K562 (cell line): ENCODE results near the gene TMED6. TPM values are rescaled to one million over a fixed set of nuclear protein-coding genes. Genes with fewer than 3 reads are reported as not detected.

ENCODE experiments used
- CBFA2T3 ChIP-seq: fragments of 450-650 bp; IDR thresholded peaks from 2 replicates; pipeline ENCODE4 v1.6.1; 2017
- DMBX1 ChIP-seq: fragments of 250-450 bp; sonication (Bioruptor Pico); IDR thresholded peaks from 2 replicates; pipeline ENCODE4 v1.8.0; 2022; ENCODE audit warnings: inconsistent platforms, mild to moderate bottlenecking, moderate library complexity, borderline replicate concordance
- EP300 ChIP-seq: IDR thresholded peaks from 2 replicates; pipeline ENCODE4 v1.6.1; 2012; ENCODE audit warnings: low read length, improper control_type of control experiment
- HNRNPL ChIP-seq: fragments of 200-400 bp; formaldehyde crosslinking; IDR thresholded peaks from 2 replicates; pipeline ENCODE4 v1.6.1; 2017; ENCODE audit warnings: low read depth, mild to moderate bottlenecking, low read length
- LARP7 ChIP-seq: fragments of 450-650 bp; IDR thresholded peaks from 2 replicates; pipeline ENCODE4 v1.6.1; 2016
- MCM5 ChIP-seq: fragments of 450-650 bp; IDR thresholded peaks from 2 replicates; pipeline ENCODE4 v1.6.1; 2016; ENCODE audit warnings: low read depth
- MXD1 ChIP-seq: fragments of 250-450 bp; sonication (Bioruptor Pico); IDR thresholded peaks from 2 replicates; pipeline ENCODE4 v1.8.0; 2021; ENCODE audit warnings: borderline replicate concordance, mild to moderate bottlenecking, moderate library complexity; ENCODE audit not compliant: poor library complexity, severe bottlenecking
- NCOA6 ChIP-seq: fragments of 450-650 bp; IDR thresholded peaks from 2 replicates; pipeline ENCODE4 v1.6.1; 2017; ENCODE audit warnings: mild to moderate bottlenecking
- POLR2AphosphoS2 ChIP-seq: IDR thresholded peaks from 2 replicates; pipeline ENCODE4 v1.6.1; 2012; ENCODE audit warnings: low read length, improper control_type of control experiment
- RBM17 ChIP-seq: fragments of 200-400 bp; formaldehyde crosslinking; IDR thresholded peaks from 2 replicates; pipeline ENCODE4 v1.6.1; 2017; ENCODE audit warnings: low read depth, mild to moderate bottlenecking, low read length, borderline replicate concordance
- SRSF3 ChIP-seq: fragments of 200-400 bp; formaldehyde crosslinking; IDR thresholded peaks from 2 replicates; pipeline ENCODE4 v1.6.1; 2016; ENCODE audit warnings: mild to moderate bottlenecking, low read length, moderate library complexity; ENCODE audit not compliant: insufficient read depth
- SRSF9 ChIP-seq: fragments of 200-400 bp; formaldehyde crosslinking; IDR thresholded peaks from 2 replicates; pipeline ENCODE4 v1.6.1; 2017; ENCODE audit warnings: low read depth, low read length, borderline replicate concordance
- TGIF2 ChIP-seq: sonication (generic); formaldehyde crosslinking; IDR thresholded peaks from 2 replicates; pipeline ENCODE4 v1.8.1; 2022; ENCODE audit warnings: mild to moderate bottlenecking, missing genetic modification reagents, moderate library complexity
- UBTF ChIP-seq, 2 experiments: IDR thresholded peaks; 2 replicates each; pipeline ENCODE4 v1.6.1; 2012; ENCODE audit warnings: improper control_type of control experiment in 2 of 2, low read depth in 2 of 2, low read length in 2 of 2, borderline replicate concordance in 1 of 2
- ZBTB2 ChIP-seq: fragments of 450-650 bp; IDR thresholded peaks from 2 replicates; pipeline ENCODE4 v1.6.1; 2016; ENCODE audit warnings: antibody characterized with exemption
- ZBTB34 ChIP-seq: fragments of 250-450 bp; sonication (Bioruptor Pico); IDR thresholded peaks from 2 replicates; pipeline ENCODE4 v1.8.0; 2021; ENCODE audit warnings: mild to moderate bottlenecking, moderate library complexity
- ZBTB8A ChIP-seq: fragments of 450-650 bp; IDR thresholded peaks from 2 replicates; pipeline ENCODE4 v1.6.1; 2018; ENCODE audit warnings: mild to moderate bottlenecking, moderate library complexity; ENCODE audit not compliant: partially characterized antibody
- ZFP30 ChIP-seq: fragments of 250-450 bp; sonication (Bioruptor Pico); IDR thresholded peaks from 2 replicates; pipeline ENCODE4 v1.8.0; 2022; ENCODE audit warnings: moderate library complexity, mild to moderate bottlenecking, inconsistent platforms, borderline replicate concordance
- ZFP36 ChIP-seq: fragments of 150-350 bp; IDR thresholded peaks from 2 replicates; pipeline ENCODE4 v1.6.1; 2018; ENCODE audit warnings: low read length, low read depth; ENCODE audit not compliant: partially characterized antibody
- ZNF146 ChIP-seq: IDR thresholded peaks from one replicate; pipeline ENCODE4 v1.6.1; 2018; ENCODE audit warnings: missing compliant biosample characterization; ENCODE audit not compliant: unreplicated experiment
- ZNF197 ChIP-seq: fragments of 200-800 bp; sonication (Bioruptor generic); IDR thresholded peaks from 2 replicates; pipeline ENCODE4 v1.6.1; 2016; ENCODE audit warnings: low read depth, missing genetic modification characterization, missing compliant biosample characterization
- ZNF507 ChIP-seq: conservative IDR thresholded peaks from 2 replicates; pipeline ENCODE4 v1.6.1; 2017; ENCODE audit warnings: missing genetic modification characterization, missing compliant biosample characterization
- ZNF780A ChIP-seq: fragments of 250-450 bp; sonication (Bioruptor Pico); IDR thresholded peaks from 2 replicates; pipeline ENCODE4 v1.5.0; 2021; ENCODE audit warnings: mild to moderate bottlenecking
- ZNF830 ChIP-seq: fragments of 250-450 bp; sonication (Bioruptor Pico); IDR thresholded peaks from 2 replicates; pipeline ENCODE4 v1.5.0; 2021; ENCODE audit warnings: mild to moderate bottlenecking
- polyA plus RNA-seq, 8 experiments: library from polyadenylated mRNA; depleted of rRNA in 4 of 8; stranded (reverse) in 5 of 8; unstranded in 3 of 8; fragments of >200 nt; fragmentation: Nextera tagmentation in 2 of 8; fragmentation: Illumina TruSeq in 1 of 8; extraction: Ambion mirVana in 2 of 8; extraction: Trizol in 1 of 8; gene quantifications; 2 replicates each; pipeline versions ENCODE4 v1.2.1 to v1.2.3, GENCODE V29; 2011 to 2014; ENCODE audit warnings: inconsistent platforms in 1 of 8, missing spikeins in 1 of 8
- total RNA-seq, 7 experiments: library from RNA; depleted of rRNA in 6 of 7; stranded (reverse); fragments of >200 nt in 6 of 7; fragmentation: Illumina TruSeq in 2 of 7; extraction: Trizol in 2 of 7; gene quantifications; 2 replicates each; pipeline versions ENCODE4 v1.2.1 to v1.2.3, GENCODE V29; 2011 to 2021; ENCODE audit warnings: low replicate concordance in 1 of 7

Gene TMED6
- total and polyA plus RNA-seq, 9 of the 15 experiments (the other 6 are each of a cell fraction or from before 2014, with no cell fraction given): 0.14 to 0.45 (median 0.25) TPM; not detected in 2

GRCh38 chr16:69330286-69331109 is 21.1 kb downstream of the TMED6 start, which contains the start of gene PDF (continued):
- TF ChIP-seq ZBTB34 (CRISPR knock-in tag) (no peak), SRSF3 (no peak), SRSF9 (no peak), ZNF507 (no peak), HNRNPL (peak; percentile 60; the same call in 1 of the 2 replicates), DMBX1 (CRISPR knock-in tag) (no peak), ZBTB2 (no peak), ZFP30 (CRISPR knock-in tag) (no peak), NCOA6 (peak; percentile 19; the same call in 1 of the 2 replicates), TGIF2 (CRISPR knock-in tag) (no peak), ZNF830 (no peak), LARP7 (no peak), ZNF780A (CRISPR knock-in tag) (peak; percentile 76; the same call in 1 of the 2 replicates), ZNF146 (no peak), POLR2AphosphoS2 (peak; percentile 100), ZNF197 (no peak), MXD1 (CRISPR knock-in tag) (peak; percentile 55), ZFP36 (no peak), MCM5 (no peak), CBFA2T3 (no peak), UBTF (IDR thresholded peaks at IDR 0.05; ENCODE audit: borderline replicate concordance in 1 of 2, low read depth in 2 of 2, low read length in 2 of 2) (peak; percentile 80 to 89; a peak in 2 of 4 replicates), EP300 (no peak), RBM17 (no peak), ZBTB8A (no peak)
